Esophagus mucosa (tissue), 1 donor: ENCODE data around the gene HNRNPUL2. TPM values are rescaled to one million over a fixed set of nuclear protein-coding genes. Genes with fewer than 3 reads are reported as not detected.
"Not testable (repeated sequence)": the region's sequence is repeated elsewhere in the genome, so short reads cannot be mapped to it uniquely, and the experiment has no call there.

ENCODE experiments used
- ATAC-seq: fragments of 200-7000 bp; cut with Tn5 transposase; one replicate; pipeline ENCODE4 v1.9.1; 2020
- total RNA-seq: library from RNA; stranded (reverse); gene quantifications from one replicate; pipeline ENCODE4 v1.2.4, GENCODE V29; 2023
- donor health status: DM: yes; HTN: yes; CAD: no.

HNRNPUL2 gene
- total RNA-seq, 1 donor from 2014 or later = 29.5 TPM

- no peak for ATAC-seq
Observed at GRCh38 chr11:62726156-62726914, 922 bp downstream of the HNRNPUL2 start.

- ATAC-seq = no peak
Observed at GRCh38 chr11:62725646-62726045, 1.6 kb downstream of the HNRNPUL2 start.

GRCh38 chr11:62724171-62724570 is 3.1 kb downstream of the HNRNPUL2 start:
- no peak for ATAC-seq

GRCh38 chr11:62721994-62722393 is 5.3 kb downstream of the HNRNPUL2 start:
- ATAC-seq = no peak

- ATAC-seq = no peak
Observed at GRCh38 chr11:62719302-62719978, 7.8 kb downstream of the HNRNPUL2 start.

- ATAC-seq = no peak
Observed at GRCh38 chr11:62716816-62717215, 10.4 kb downstream of the HNRNPUL2 start.

GRCh38 chr11:62716206-62716605 is 11.1 kb downstream of the HNRNPUL2 start:
- no peak for ATAC-seq

- no peak for ATAC-seq
Observed at GRCh38 chr11:62715150-62716130, 11.8 kb downstream of the HNRNPUL2 start.

GRCh38 chr11:62713343-62713742 is 13.9 kb downstream of the HNRNPUL2 start:
- no peak for ATAC-seq

GRCh38 chr11:62712861-62713260 is 14.4 kb downstream of the HNRNPUL2 start:
- ATAC-seq = no peak

- ATAC-seq = no peak
Observed at GRCh38 chr11:62712276-62712812, 14.9 kb downstream of the HNRNPUL2 start.

- ATAC-seq = no peak
Observed at GRCh38 chr11:62710001-62710345, 17.3 kb downstream of the HNRNPUL2 start.

GRCh38 chr11:62709247-62710000 is 17.8 kb downstream of the HNRNPUL2 start:
- peak; percentile 85 for ATAC-seq

GRCh38 chr11:62708793-62709192 is 18.5 kb downstream of the HNRNPUL2 start:
- peak; percentile 47 for ATAC-seq

- ATAC-seq = no peak
Observed at GRCh38 chr11:62708392-62708791, 18.9 kb downstream of the HNRNPUL2 start.

- no peak for ATAC-seq
Observed at GRCh38 chr11:62707277-62707861, 19.9 kb downstream of the HNRNPUL2 start, which contains the start of the genes BSCL2 and GNG3. Gene BSCL2 (minus strand): TSS chr11:62707424. CDS start chr11:62707195, 229 bp downstream. Gene GNG3 (plus strand): TSS chr11:62707676. CDS start chr11:62708296, 620 bp downstream.

GRCh38 chr11:62706850-62707247 is 20.4 kb downstream of the HNRNPUL2 start:
- no peak for ATAC-seq

GRCh38 chr11:62705880-62706849 is 21.1 kb downstream of the HNRNPUL2 start:
- peak; percentile 84 for ATAC-seq

- ATAC-seq = no peak
Observed at GRCh38 chr11:62705413-62705812, 21.8 kb downstream of the HNRNPUL2 start.

- ATAC-seq = not testable (repeated sequence)
Observed at GRCh38 chr11:62703921-62704320, 23.3 kb downstream of the HNRNPUL2 start.
